Ishikawa (cell line): ENCODE results near the gene ICOS.

Experiments used
- CEBPB ChIP-seq: IDR thresholded peaks from 2 replicates; pipeline ENCODE4 v1.6.1; 2012
- CREB1 ChIP-seq: IDR thresholded peaks from 2 replicates; pipeline ENCODE4 v1.6.1; 2012; ENCODE audit warnings: low read depth
- EGR1 ChIP-seq: IDR thresholded peaks from 2 replicates; pipeline ENCODE4 v1.6.1; 2012
- EP300 ChIP-seq: IDR thresholded peaks from 2 replicates; pipeline ENCODE4 v1.6.1; 2012; ENCODE audit warnings: borderline replicate concordance
- FOXM1 ChIP-seq: IDR thresholded peaks from 2 replicates; pipeline ENCODE4 v1.6.1; 2012; ENCODE audit warnings: low read depth, borderline replicate concordance
- MAX ChIP-seq: IDR thresholded peaks from 2 replicates; pipeline ENCODE4 v1.6.1; 2012
- NFIC ChIP-seq: IDR thresholded peaks from 2 replicates; pipeline ENCODE4 v1.6.1; 2012
- RAD21 ChIP-seq: IDR thresholded peaks from 2 replicates; pipeline ENCODE4 v1.6.1; 2012; ENCODE audit warnings: low read depth
- REST ChIP-seq: IDR thresholded peaks from 2 replicates; pipeline ENCODE4 v1.6.1; 2012; ENCODE audit warnings: low read depth, mild to moderate bottlenecking
- TAF1 ChIP-seq: IDR thresholded peaks from 2 replicates; pipeline ENCODE4 v1.6.1; 2012; ENCODE audit warnings: low read depth, mild to moderate bottlenecking
- TCF12 ChIP-seq: IDR thresholded peaks from 2 replicates; pipeline ENCODE4 v1.6.1; 2012; ENCODE audit warnings: low read depth
- TEAD4 ChIP-seq: IDR thresholded peaks from 2 replicates; pipeline ENCODE4 v1.6.1; 2012
- USF1 ChIP-seq: IDR thresholded peaks from 2 replicates; pipeline ENCODE4 v1.6.1; 2012
- YY1 ChIP-seq: IDR thresholded peaks from 2 replicates; pipeline ENCODE4 v1.6.1; 2012; ENCODE audit warnings: low read depth
- ZBTB7A ChIP-seq: IDR thresholded peaks from 2 replicates; pipeline ENCODE4 v1.6.1; 2012; ENCODE audit warnings: low read depth

Gene ICOS

GRCh38 chr2:203913947-203914346 is 22.6 kb upstream of the ICOS start:
- TF ChIP-seq TEAD4, result no peak
- no peak for TF ChIP-seq CREB1
- TF ChIP-seq NFIC, result no peak
- TF ChIP-seq TCF12, result no peak
- TF ChIP-seq EGR1, result no peak

GRCh38 chr2:203914546-203915182 is 21.9 kb upstream of the ICOS start:
- TF ChIP-seq ZBTB7A (no peak), TCF12 (no peak), FOXM1 (no peak), MAX (no peak), TAF1 (no peak), CEBPB (no peak), RAD21 (no peak), YY1 (no peak), TEAD4 (no peak), REST (no peak), USF1 (no peak), EGR1 (no peak)

- TF ChIP-seq TCF12, result no peak
- no peak for TF ChIP-seq ZBTB7A
- TF ChIP-seq YY1, result no peak
- no peak for TF ChIP-seq RAD21
- no peak for TF ChIP-seq MAX
- no peak for TF ChIP-seq EP300
- TF ChIP-seq TAF1, result no peak
- no peak for TF ChIP-seq NFIC
- no peak for TF ChIP-seq TEAD4
- no peak for TF ChIP-seq CEBPB
- no peak for TF ChIP-seq CREB1
- TF ChIP-seq REST, result no peak
These were observed 21.3 kb upstream of the ICOS start for GRCh38 chr2:203915256-203915655.

GRCh38 chr2:203916756-203917155 is 19.8 kb upstream of the ICOS start:
- TF ChIP-seq TCF12 (no peak), USF1 (no peak), REST (no peak), CEBPB (no peak), CREB1 (no peak), FOXM1 (no peak), TAF1 (no peak), YY1 (no peak), ZBTB7A (no peak), MAX (no peak), RAD21 (no peak), TEAD4 (no peak)
